HG03025 (cell line): ENCODE measurements around the gene NCOR2.
A peak's percentile ranks its signal among the peaks of the same experiment; 100 is the strongest.

Experiments used
- ATAC-seq: cut with Tn5 transposase; IDR thresholded peaks from one replicate; pipeline ENCODE4 v1.9.1; 2021; ENCODE audit warnings: mild to moderate bottlenecking, moderate library complexity; ENCODE audit not compliant: unreplicated experiment, low FRiP score

The NCOR2 gene

DNA sequence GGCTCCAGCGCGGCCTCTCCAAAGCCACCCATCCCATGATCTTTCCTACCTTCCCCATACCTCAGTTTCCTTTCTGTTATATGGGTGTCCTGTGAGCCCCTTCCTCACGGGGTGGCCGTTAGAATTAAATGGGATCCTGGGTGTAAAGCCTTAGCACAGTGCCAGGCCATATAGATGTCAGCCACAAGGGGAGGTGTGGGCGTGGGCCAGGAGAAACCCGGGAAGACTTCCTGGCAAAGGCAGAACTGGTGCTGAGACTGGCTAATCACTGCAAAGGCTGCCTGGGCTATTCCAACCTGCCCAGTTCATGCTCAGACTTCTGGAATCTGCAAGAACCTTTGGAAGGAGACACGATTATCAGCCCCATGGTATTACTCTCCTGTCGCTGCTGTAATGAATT, 11.0 kb upstream of the NCOR2 start:
- ATAC-seq: no peak

DNA sequence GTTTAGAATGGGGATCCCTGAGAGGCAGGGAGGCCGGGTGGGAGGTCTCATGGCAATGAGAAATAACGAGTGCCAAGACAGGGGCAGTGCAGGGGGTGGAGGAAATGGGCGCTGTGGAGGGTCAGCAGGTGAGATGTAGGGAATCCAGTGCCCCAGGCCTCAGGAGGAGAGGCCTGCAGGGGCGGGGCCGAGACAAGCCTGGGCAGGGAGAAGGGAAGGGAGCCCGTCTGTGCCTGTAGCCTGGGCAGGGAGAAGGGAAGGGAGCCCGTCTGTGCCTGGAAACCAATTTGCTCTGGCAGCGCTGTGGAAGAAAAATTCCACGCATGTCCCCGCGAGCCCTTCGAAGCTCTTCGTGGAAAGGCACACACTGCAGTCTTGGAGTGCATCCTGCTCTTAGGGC, 10.6 kb upstream of the NCOR2 start:
- no peak for ATAC-seq

DNA sequence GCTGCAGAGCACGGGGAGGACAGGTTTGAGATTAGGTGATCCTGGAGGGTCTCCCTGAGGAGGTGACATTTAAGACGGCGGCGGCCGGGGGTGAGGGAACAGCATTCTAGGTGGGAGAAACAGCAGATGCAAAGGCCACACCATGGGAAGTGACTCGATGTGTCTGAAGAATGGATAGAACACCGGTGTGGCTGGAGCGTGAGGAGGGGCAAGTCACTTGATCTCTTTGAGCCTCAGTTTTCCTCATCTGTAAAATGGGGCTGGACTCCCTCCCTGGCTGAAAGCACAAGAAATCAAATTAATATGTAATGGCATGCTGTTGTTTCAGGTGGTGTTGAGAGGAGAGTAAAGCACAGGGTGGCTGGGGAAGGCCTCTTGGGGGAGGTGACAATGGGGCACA, 10.0 kb upstream of the NCOR2 start:
- ATAC-seq: no peak

DNA sequence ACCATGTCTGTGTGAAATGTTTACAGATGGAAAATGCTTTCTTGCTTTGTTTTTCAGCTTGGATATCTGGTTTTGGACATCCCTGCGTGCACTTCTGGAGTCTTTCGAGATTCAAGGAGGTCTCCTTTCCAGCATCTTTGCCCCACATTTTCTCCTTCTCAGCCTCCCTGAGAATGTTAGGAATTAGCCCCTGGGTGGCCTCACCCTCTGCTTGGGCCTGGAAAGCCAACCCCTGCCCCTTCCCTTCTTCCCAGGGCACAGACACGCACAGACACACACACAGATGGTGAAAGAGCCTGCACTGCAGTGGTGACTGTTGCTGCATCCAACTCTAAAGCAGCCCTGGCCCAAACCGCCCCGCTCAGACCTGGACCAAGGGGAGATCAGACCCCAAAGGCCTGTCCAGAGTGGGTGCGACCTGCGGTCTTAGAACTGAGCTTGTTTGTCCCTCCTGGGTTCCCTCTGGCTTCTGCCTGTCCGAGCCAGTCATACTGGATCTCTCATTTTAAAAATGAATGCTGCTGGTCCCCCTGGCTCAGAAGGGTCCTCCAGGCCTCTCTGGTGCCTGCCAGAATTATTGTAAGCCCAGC, 8.7 kb upstream of the NCOR2 start:
- ATAC-seq: no peak

DNA sequence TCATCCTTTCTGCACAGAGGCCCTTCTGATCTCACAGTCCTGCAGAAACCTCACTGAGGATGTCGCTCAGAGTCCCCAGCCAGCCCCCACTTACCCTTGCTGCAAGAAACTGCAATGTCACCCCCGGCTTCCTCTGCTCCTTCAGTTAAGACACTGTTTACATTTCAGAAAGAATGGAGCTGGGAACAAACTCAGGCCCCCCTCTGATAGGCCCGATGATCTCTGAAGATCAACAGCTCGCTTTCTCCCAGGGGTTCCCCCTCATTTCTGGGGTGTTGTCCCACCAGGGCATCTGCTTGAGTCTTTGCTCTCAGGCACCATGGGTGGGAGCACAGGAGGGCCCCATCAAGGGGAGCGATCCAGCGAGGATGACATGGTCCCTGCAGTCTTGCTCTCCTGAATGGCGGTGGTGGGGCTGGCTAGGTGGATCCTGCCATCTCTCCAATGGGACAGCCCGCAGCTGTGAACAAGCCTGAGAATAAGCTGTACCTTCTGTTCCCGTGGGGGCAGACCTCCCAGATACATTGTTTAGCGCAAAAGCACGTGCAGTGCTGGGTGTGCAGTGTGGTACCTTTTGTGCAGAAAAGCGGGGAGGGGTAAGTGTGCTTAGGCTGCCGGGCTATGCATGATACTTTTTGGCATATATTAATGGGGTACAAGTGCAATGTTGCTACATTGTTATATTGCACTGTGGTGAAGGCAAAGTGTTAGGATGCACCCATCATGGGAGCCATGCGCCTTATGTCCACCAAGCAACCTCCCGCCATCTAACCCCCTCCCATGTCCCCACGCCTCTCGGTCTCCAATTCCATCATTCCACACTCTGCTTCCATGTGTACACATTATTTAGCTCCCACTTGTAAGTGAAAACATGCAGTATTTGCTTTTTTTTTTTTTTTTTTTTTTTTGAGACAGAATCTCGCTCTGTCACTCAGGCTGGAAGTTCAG, 6.7 kb upstream of the NCOR2 start:
- ATAC-seq: no peak

DNA sequence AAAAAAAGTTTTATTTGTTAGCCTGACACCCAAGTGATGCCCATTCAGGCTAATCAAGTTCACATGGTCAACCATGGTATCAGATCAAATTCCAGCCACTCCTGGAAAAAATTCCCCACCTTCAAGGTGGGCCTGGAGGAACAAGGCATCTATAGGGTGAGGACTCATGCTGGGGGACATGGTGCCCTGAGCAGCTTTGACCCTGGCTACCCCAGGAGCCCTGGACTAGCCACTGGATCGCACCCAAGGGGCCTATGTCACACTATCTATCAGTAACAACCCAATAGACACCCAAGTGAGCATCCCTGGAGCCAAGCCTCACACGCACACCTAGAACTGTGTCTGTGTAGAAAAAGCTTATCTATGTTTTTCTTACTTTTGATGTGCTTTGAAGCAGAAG, 4.1 kb upstream of the NCOR2 start:
- no peak for ATAC-seq

DNA sequence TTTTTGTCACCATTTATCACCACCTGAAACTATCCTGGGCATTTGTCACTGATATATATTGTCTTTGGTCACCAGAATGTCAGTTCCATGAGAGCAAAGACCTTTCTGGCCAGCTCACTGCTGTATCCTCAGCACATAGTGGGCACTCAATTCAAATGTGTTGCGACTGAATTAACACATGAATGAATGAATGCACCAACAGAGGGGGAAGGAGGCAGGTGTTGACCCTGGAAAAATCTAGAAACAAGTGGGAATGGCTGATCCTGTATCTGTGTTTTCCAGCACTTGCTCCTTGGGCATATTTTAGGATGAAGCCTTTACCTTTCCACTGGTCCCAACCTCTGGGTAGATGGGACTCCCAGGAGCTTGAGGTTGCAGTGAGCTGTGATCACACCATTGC, 3.4 kb upstream of the NCOR2 start:
- no peak for ATAC-seq

DNA sequence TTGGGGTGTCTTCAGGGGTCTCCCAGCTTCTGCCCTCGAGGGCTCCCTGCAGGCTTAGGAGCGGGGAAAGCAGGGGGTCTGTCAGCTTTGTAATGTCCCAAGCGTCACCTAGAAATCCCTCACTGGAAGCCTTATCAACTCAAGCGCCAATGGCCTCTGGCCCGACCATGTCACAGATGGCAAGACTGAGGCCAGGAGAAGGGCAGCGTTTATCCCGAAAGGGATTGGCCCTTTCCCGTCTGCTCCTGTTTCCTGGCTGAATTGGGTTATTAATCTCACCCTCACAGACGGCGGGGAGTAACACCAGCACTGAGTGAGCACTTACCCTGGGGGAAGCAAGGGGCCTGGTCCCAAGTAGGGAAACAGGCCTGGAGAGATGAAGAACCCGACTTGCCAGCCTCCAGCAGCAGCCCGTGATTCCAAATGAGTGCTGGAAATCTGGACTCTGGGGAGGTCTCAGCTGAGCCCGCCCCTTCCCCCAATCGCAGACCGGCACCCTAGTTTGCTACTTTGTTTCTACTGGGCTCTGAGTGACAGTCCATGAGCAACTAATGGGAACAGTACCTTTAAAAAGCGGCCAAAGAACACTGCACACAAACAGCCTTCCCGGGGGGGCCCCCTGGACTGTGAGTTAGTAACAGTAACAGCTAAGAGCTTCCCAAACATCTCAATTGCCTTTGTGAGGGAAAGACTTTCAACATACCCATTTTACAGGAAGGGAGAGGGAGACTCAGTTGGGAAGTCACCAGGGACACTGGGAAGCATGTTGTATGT, 2.1 kb upstream of the NCOR2 start:
- ATAC-seq: no peak

DNA sequence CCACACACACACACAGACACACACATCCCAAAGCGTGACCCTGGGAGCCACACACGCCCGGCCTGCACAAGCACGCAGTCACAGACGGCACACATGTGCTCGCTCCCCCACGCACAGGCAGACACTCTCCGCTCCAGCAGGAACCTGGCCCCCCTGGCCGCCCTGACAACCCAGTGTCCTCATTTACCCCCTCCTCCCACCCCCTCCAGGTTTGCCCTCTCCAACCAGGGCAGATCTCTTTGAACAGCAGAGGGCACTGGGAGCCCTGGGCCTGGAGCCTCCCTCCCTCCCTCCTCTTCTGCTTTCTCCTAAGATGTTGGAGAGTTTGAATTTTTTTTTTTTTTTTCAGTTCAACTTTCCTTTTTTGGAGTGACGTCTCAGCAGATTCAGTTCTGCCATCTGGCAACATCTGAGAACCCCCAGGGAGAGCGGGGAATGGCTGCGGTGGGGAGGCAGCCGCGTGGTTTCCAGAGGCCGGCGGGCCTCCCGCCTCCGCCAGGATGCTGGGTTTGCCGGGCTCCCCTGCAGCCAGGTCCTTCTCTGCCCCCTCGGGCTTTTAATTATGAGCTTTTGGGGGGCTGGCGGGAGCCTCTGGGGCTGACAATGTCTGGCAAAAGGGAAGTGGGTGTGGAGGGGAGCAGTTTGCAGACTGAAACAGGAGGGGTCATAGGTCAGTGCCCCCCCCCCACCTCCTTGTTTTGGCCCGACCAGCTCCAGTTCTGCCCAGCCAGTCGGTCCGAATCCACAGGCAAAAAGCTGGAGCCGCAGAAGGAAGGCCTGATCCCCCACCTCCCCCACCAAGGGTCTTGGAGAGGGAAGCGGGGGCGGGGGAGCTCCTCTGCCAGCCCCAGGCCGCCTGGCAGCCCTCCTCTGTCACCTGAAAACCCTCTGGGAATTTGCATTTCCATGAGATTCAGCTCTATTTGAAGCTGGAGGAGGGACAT, 1.3 kb upstream of the NCOR2 start:
- ATAC-seq: no peak

DNA sequence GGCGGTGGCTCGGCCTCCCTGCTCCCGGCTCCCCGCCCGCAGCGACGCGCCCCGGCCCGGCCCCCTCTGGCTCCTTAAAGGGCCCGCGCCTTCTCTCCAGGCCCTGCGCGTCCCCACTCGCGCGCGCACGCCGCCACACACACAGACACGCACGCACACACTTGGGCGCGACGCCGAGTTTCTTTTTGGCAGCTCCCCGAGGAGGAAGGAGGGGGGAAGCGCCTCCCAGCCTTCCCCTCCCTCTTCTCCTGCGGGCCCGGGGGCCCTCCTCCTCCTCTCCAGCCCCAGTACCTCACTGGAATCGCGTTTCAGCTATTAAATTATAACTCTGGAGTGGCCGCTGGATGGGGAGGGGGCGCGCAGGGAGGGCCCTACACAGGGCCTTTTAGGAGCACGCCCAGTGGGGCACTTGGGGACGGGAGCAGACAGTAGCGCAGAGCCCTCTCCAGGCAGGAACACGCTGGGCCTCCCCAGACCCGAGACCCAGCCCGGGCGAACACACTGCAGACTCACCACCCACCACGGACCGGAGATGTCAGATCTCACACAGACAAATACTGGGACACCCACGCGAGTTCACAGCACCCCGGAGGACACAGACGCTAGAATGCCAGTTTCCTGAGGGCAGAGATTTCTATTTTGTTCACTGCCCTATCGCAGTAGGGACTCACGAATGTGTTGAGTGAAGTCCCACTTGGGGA, 411 bp upstream of the NCOR2 start:
- peak; percentile 43 for ATAC-seq

DNA sequence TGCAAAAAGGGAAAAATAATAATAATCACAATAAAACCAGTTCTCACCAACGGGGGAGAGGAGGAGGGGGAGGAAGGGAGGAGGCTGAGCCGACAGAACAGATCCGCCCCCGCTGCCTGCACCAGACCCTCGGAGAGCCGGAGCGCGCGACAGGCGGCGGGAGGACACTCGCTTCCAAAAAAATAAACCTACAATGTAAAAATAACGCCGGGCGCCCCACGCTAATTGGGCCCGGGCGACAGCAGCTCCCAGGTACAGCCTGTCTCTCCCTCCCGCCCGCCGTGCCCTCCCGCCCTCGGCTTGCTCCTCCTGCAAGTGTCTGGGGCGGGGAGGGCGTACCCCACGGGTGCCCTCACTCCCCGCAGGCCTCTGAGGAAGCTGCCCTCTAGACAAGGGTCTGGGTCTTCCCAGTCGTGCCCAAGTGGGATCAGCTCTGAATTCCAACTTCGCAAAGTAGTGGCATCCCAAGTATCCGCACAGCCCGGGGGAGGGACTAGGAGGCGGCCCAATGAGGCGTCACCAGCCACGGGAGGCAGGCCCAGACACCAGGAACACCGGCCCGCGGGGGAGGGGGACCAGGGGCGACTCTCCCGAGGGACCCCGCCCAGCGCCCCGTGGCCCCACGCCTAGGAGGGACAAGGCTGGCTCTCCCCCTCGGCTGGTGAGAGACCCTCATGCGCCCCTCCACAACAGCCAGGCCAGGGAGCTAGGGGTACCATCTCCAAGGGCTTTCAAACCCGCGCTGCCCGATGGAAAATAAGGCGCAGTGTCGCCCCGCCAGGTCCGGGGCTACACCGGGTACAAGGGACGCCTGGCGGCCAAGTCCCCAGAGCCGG, 1.0 kb downstream of the NCOR2 start:
- ATAC-seq: peak; percentile 34

DNA sequence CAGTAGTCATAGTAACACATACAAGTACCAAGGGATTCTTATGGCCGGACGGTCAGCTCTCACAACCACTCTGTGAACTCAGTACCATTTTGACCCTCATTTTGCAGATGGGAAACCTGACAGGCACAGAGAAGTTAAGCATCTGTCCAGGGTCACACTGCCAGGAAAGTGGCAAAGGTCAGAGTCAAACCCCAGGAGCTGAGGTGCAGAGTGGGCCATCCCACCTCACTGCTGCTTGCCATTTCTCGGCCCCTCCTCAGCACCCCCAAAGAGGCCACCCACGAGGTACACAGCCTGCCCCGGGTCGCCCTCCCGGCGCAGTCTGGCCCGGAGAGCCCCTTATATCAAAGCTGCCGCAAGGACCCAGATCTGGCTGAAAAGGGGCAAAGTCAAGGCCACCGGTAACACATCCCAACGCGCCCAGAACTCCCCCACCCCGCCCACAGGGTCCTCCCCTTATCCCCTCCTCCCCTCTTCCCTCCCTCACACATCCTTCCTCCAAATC, 1.7 kb downstream of the NCOR2 start:
- ATAC-seq: no peak

DNA sequence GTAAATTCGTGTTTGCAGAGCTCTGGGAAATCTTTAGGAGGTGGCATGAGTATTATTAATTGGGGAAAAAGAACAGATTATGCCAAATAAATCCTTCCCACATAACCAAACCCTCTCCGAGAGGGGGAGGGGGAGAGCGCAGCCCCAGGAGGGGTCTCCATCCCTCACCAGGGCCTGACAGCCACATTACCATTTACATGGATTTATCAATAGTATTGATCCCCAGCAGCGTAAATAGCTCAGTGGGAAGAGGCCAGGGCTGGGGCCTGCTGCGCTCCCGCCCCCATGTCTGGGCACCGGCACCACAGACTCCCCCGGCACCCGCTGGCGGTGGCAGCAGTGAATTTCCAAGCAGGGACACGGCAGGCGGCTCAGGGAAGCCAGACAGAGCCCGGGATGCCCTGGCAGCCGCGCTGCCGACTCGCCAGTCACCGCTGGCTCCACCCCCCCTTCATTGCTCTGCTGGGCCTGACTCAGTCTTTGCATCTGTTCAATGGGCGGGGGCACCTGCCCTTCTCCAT, 2.4 kb downstream of the NCOR2 start:
- ATAC-seq: no peak

DNA sequence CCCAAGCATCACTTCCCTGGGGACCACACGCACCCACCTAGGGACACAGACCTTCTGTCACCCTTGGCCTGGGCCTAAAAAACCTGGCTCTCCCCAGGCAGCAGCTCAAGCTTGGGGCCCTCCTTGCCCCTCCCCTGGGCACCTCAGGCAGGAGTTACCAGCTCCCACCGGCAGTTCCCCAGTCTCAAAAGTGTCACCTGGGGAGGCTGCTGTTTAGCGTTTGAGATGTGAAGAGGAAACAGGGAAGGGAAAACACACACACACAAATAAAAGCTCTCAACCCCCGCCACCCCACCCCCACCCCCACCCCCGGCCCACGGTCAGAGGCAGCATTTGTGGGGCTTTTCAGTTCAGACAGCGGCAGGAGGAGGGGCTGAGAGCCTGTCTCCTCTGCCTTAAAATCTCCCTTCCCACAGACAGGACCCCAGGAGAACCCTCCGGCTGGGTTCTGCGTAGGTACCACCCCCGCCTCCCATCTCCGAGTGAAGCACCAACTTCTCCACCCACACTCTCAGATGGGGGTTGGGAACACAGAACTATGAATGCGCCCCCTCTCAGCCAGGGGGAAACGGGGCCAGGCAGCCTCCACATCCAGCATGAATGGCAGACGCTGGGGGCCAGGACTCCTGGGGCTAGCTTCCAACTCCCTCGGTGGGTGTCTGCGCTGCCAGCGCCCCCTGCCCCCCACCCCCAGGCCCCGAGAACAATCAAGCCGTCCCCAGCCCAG, 3.0 kb downstream of the NCOR2 start:
- ATAC-seq: no peak

DNA sequence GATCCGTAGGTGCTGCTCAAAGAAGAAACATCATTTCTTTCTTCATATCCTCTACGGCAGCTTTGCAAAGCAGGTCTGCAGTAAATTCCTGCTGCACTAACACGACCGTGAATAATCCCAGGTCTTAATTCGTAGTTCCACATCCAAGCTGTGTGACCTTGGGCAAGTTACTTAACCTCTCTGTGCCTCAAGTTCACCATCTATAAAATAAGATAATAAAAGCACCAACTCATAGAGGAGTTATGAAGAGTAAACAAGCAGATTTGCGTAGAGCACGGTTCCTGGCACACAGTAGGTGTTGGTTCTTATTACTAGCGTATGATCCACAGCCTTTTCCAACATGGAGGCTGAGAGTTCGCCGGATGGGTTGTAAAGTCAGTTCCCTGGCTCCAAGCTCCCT, 3.6 kb downstream of the NCOR2 start:
- ATAC-seq: no peak

DNA sequence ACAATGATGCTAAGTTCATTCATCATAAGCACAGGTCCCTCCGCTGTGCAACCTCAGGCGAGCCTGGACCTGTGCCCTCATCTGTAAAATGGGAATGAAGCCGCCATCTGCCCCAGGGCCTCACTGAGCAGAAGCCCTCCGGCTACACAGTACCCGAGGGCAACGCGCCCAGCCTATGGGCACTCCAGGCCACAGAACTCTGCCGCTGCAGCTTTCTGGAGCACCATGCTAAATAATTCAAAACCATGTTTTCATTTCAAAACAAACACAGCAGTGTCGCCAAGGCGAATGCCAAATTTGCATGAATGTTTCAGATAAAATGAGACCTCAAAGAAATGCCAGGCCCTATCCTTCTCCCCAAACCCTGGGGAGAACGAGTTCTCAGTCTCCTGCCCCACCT, 4.0 kb downstream of the NCOR2 start:
- ATAC-seq: no peak

DNA sequence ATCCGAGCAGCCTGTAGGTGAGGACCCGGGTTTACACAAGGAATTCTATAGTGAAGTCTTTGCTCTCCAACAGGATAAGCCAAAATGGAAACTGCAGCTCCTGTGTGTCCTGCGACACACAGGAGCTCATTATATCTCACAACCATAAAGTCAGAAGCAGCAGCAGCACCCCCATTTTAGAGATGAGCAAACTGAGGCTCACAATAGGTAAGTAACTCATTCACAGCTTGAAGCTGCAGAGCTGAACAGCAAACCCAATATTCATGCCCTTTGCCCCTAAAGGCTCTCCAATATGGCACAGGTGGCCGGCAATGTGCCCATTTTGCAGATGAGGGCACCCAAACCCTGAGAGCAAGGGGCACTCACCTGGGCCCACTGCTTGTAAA, 4.6 kb downstream of the NCOR2 start:
- no peak for ATAC-seq
